GM19455 (cell line): ENCODE data around the gene CCDC74A.
"Not testable (repeated sequence)": the region's sequence is repeated elsewhere in the genome, so short reads cannot be mapped to it uniquely, and the experiment has no call there.

ENCODE experiments used
- ATAC-seq: cut with Tn5 transposase; IDR thresholded peaks from one replicate; pipeline ENCODE4 v1.9.1; 2021; ENCODE audit not compliant: unreplicated experiment

Gene CCDC74A

GRCh38 chr2:131527131-131528001 lies at the start of gene CCDC74A:
TSS of gene CCDC74A (plus strand) at chr2:131527888. CDS start at chr2:131527971, 83 bp downstream.
- ATAC-seq: peak; percentile 83

GRCh38 chr2:131478074-131478849 lies 49.4 kb upstream of the CCDC74A start:
- not testable (repeated sequence) for ATAC-seq

GRCh38 chr2:131478850-131479461 lies 48.7 kb upstream of the CCDC74A start:
- ATAC-seq: not testable (repeated sequence)

GRCh38 chr2:131480351-131480750 lies 47.3 kb upstream of the CCDC74A start:
- ATAC-seq: not testable (repeated sequence)

GRCh38 chr2:131482506-131483155 lies 45.1 kb upstream of the CCDC74A start:
- not testable (repeated sequence) for ATAC-seq

GRCh38 chr2:131483981-131484820 lies 43.5 kb upstream of the CCDC74A start:
- not testable (repeated sequence) for ATAC-seq

- ATAC-seq: not testable (repeated sequence)
These were observed 42.7 kb upstream of the CCDC74A start for GRCh38 chr2:131484906-131485460.

GRCh38 chr2:131486201-131486902 lies 41.3 kb upstream of the CCDC74A start:
- ATAC-seq: not testable (repeated sequence)

GRCh38 chr2:131488306-131489205 lies 39.1 kb upstream of the CCDC74A start:
- no peak for ATAC-seq

- ATAC-seq: not testable (repeated sequence)
These were observed 36.8 kb upstream of the CCDC74A start for GRCh38 chr2:131490616-131491468.

- ATAC-seq: peak; percentile 5
These were observed 36.2 kb upstream of the CCDC74A start for GRCh38 chr2:131491469-131491836.

GRCh38 chr2:131492015-131492417 lies 35.7 kb upstream of the CCDC74A start, which contains the start of gene MZT2A:
TSS of gene MZT2A (minus strand) at chr2:131492397. CDS start at chr2:131492376, 21 bp downstream.
- ATAC-seq: peak; percentile 13

- peak; percentile 65 for ATAC-seq
These were observed 35.1 kb upstream of the CCDC74A start for GRCh38 chr2:131492418-131493198.

GRCh38 chr2:131493199-131493968 lies 34.3 kb upstream of the CCDC74A start:
- ATAC-seq: peak; percentile 24

- ATAC-seq: not testable (repeated sequence)
These were observed 32.2 kb upstream of the CCDC74A start for GRCh38 chr2:131495506-131495905.
